Activated CD8-positive, alpha-beta memory T cell treated with anti-CD3 and anti-CD28 coated beads, Interleukin-2, amount 50 U/mL, for 1 hour (primary cell): ENCODE data around the gene ZNF518A.

Source experiments
- DNase-seq: peaks from one replicate; pipeline ENCODE4 v3.0.0-alpha.2; 2020; ENCODE audit errors: extremely low read depth

ZNF518A gene, protein sequence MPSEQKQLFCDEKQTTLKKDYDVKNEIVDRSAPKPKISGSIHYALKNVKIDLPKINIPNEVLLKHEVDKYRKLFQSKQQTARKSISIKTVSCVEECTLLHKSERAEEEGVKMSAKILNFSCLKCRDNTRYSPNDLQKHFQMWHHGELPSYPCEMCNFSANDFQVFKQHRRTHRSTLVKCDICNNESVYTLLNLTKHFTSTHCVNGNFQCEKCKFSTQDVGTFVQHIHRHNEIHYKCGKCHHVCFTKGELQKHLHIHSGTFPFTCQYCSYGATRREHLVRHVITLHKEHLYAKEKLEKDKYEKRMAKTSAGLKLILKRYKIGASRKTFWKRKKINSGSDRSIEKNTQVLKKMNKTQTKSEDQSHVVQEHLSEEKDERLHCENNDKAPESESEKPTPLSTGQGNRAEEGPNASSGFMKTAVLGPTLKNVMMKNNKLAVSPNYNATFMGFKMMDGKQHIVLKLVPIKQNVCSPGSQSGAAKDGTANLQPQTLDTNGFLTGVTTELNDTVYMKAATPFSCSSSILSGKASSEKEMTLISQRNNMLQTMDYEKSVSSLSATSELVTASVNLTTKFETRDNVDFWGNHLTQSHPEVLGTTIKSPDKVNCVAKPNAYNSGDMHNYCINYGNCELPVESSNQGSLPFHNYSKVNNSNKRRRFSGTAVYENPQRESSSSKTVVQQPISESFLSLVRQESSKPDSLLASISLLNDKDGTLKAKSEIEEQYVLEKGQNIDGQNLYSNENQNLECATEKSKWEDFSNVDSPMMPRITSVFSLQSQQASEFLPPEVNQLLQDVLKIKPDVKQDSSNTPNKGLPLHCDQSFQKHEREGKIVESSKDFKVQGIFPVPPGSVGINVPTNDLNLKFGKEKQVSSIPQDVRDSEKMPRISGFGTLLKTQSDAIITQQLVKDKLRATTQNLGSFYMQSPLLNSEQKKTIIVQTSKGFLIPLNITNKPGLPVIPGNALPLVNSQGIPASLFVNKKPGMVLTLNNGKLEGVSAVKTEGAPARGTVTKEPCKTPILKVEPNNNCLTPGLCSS (N-terminal part only)

DNA sequence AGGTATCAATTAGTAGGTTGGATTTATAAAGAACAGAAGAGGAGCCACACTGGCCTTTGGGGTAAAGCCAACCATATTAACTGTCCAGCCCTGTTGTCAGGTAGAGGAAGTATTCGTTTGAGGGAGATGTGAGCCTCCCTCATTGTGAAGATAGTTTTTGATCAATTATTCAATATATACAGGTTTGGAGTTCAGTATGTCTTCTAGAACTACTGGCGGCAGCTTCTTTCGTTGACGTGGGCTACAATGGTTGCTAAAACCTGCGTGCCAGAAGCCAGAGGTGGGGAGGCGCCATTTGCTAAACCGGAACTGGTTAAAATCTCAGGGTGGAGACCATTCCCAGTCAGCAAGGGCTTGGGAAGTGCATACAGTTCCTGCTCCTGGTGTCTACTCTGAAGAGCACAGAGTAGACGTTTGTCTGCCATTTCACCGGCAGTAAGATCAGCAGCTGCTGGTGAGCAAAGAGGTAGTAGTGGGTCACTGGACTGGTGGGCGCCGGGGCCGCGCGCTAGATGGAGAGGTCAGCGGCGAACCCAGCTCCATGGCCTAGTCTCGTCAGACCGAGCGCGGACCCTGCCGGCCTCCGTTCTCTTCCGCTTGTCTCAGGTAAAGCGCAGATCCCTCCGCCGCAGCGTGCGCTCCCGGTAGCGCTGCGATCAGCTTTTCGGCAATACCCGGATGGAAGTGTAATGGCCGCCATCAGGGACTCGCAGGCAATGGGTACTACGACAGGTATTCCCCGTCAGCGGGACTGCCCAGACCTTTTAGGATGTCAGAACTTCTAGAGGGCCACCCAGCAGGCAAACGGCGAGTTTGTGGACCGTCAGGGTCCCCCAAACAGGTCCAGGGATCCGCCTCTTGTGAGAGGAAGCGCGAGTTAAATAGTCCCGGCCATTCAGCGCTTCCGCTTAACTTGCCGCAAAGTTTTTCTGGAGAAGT lies at the start of gene ZNF518A:
TSS of gene ZNF518A (plus strand) at position 911 of the 939 bp plus-strand sequence. CDS start 26,026 bp downstream, outside the sequence.
- DNase-seq, result peak; percentile 85

DNA sequence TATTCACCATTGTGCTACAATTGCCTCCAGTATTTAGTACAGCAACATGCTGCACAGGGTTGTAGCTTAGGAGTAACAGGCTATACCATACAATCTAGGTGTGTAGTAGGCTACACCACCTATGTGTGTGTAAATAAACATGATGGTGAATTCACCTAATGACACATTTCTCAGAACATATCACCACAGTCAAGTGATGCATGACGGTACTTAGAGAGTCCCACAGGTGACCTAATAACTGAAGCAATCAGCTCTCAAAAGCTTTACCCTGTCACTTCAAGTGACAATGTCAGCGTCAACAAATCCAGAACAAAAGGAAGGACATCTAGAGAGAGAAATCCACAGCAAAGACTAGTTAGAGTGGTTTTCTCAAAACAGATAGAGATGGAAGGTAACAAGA lies 47.9 kb upstream of the ZNF518A start:
- no peak for DNase-seq

DNA sequence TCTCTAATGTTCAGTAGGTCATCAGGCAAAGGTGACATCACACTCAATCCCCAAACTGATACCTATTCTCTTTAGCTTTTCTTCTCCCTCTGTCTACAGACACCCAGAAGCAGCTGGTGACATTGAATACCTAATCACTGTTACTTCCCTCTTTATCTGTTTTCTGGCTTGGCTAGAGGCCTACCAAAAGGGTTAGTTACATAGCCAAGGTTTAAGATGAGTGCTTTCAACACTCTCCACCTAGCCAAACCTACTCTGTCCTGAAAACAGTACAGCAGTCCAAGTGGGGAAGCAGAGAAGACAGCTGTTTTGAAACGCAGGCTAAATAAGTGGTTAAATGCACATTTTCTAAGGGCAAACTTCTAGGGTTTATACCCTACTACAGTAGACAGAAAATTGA lies 47.3 kb upstream of the ZNF518A start:
- no peak for DNase-seq

DNA sequence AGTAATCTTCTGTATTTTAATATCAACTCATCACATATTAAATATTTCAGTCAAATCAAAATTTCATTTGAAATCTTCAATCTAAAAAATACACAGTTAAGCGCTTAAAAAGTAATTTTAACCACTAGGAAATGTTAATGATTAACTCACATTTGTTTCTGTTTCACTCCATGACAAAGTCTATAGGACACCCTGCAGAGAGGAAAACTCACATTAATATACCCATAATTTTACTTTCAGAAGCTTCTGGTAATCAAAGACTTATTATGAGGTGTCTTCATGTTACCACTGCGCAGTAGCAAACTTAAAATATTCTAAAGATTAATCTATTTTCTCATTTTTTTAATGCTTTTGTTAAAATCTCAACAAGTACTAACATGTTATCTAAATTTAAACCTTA lies 41.0 kb upstream of the ZNF518A start:
- DNase-seq, result no peak

DNA sequence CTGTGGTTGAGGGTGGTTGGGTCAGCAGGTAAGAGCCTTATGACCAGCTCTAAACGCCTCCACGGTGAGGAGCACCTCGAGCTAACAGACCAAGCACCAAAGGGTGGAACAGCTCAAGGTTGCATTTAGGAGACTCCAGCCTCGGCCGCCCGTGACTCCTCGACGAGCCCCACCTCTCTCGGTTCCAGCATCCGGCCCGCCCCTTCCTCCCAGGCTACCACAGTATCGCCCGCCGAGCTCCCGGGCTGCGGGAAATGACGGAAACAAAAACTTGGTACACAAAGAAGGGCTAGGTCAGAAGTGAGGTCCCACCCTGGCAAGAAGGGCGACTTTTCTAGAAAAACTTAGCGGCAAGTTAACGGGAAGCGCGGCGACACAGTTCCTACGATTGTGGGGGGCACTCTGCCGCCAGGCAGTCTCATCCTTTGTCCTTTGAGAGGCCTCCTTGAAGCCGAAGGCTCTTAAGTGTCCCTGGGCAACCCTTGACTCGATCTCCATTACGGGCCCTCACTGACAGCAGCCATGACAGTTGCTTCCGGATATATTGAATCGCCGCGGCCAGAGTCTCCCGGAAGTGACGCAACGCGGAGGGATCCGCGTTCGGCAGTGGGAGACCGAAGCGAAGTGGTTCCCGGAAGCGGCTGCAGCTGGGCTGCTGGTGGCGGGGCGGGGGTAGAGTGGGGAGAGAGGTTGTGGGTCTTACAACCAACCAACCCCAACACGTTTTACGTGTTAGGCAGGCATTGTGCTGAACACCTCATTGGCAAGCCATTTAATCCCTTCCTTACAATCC lies 40.2 kb upstream of the ZNF518A start:
- peak; percentile 78 for DNase-seq

DNA sequence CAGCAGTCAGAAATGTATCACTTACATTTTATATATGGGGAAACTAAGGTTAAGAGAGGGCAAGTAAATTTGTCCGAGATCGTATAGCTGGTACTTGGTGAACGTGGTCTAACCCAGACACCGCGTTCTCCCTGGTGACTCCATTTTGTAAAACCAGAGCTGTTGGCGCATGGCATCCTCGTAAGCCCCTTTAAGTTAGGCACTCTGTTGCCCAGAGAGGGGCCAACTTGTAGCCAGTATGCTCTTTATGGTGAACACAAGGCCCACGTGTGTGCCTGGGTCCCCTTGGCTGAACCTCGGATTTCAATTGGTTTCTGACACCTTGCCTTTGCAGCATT lies 39.7 kb upstream of the ZNF518A start:
- DNase-seq, result no peak

DNA sequence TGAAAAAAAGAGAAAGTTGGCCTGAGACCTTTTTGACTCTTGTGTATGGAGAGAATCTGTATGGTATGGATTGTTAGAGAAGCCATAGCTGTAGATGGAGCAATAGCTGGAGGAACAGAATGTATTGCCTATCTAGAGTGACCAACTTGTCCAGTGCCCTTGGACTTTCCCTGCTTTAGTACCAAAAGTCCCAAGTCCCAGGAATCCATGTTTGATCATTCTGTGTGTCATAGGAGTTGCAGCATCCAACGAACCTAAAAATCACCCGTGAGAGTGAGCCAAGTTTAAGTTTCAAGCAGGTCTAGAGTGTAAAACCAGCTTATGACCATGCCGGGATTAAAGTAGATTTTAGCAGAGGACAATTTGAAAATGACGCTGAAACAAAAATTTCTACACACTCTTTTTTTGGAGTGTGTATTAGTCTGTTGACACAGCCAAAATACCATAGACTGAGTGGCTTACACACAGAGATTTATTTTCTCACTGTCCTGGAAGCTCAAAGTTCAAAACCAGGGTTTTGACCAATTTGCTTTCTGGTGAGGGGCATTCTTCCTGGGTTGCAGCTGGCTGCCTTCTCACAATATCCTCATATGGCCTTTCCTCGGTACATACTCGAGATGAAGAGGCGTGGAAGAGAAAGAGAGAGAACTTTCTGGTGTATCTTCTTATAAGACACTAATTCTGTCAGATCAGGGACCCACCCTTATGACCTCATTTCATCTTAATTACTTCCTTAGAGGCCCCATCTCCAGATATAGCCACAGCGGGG lies 36.9 kb upstream of the ZNF518A start:
- DNase-seq, result no peak

DNA sequence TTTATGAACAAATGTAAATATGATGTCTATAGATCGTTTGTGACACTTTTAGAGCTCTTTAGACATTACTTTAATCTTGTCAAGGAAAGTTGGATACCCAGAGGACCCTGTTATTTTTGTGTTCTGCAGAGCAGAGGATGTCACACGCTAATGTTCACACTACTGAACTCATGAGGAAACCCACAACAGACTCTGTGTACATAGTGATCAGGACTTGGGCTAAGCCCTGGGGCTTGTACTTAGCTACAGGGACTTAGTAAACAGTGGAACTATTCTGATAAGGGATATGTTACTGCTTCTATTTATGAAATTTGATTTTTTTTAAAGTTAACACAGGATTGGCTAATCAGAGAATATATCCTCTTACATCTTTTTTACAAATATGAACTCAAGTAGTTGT lies 36.1 kb upstream of the ZNF518A start:
- DNase-seq, result no peak

DNA sequence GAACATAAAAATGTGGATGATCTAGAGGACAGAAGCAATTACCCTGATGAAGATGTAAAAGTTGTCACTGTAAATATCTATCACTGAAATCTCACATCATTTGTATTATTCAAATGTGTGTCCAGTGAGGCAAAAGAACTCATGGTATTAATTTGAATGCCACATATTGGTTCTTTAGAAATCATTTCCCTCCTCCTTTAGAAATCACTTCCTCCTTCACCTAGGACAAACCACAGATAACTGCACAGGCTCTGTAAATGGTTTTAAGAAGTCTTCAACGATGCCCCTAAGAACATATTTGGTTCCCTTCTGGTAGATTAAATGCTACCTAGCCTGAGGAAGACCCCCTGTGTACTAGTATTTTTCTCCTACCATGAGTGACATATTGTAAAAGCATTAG lies 33.1 kb upstream of the ZNF518A start:
- no peak for DNase-seq

DNA sequence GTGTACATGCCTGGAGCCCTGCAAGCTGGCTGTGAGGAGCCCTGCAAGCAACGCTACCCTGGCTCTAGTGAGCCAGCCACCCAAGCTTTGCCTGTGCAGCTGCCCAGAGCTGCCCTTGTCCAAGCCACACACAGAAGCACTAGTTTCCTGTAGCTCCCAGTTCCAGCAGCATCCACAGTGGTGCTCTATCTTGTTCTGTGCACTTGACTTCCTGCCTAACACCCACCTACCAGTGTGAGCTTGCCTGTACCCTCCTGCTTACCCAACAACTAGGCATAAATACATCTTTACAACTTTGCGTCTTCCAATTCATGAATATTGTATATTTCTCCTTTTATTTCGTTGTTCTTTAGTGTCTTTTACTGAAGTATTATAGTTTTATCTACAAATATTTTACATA lies 32.2 kb upstream of the ZNF518A start:
- DNase-seq, result no peak

DNA sequence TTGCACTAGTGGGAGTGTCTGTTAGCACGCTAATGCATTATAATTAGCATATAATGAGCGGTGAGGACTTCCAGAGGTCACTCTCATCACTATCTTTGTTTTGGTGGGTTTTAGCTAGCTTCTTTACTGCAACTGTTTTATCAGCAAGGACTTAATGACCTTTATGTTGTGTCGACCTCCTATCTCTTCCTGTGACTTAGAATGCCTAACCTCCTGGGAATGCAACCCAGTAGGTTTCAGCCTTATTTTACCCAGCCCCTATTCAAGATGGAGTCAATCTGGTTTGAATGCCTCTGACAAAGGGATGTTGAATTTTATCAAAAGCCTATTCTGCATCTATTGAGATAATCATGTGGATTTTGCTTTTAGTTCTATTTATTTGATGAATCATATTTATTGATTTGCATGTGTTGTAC lies 22.5 kb upstream of the ZNF518A start:
- DNase-seq, result no peak

DNA sequence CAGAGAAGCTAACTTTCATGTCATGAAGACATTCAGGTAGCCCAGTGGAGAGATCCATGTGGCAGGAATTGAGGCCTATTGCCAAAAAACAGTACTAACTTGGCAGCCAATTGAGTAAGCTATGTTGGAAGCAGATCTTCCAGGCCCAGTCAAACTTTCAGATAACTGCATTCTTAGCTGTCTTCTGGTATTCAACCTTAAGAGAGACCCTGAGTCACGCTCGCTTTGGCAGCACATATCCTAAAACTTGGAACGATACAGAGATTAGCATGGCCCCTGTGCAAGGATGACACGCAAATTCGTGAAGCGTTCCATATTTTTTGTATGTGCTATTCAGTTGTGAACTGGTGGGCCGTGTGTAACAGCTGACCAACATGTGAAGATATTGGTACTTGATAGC lies 17.6 kb upstream of the ZNF518A start:
- no peak for DNase-seq

DNA sequence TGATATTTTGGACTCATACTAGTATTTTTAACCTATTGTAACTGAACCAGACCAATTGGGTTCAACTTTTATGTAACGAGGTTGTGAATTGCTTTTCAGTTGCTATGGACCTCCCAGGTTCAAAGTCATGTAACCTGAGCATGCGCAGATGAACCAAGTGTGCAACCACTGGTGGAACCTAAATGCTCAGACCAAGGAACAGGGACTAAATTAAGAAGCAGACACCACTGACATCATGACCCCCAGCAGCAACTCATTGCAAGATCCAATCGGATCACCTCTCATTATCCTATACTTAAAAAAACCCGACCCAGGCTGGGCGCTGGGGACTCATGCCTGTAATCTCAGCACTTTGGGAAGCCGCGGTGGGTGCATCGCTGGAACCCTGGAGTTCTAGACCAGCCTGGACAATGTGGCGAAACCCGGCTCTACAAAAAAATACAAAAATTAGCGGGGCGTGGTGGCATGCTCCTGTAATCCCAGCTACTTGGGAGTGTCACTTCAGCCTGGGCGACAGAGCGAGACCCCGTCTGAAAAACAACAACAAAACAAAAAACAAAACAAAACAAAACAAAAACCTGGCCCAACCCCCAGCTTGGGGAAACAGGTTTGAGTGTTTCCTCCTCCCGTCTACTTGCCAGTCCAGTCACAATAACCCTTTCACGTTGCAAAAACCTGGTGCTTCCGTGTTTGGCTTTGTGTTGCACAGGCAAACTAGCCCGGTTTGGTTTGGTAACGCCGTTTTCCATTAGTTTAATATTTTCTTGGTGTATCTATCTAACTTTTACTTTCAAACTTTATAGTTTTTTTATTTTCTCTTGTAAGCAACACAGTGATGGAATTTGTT lies 11.3 kb upstream of the ZNF518A start:
- no peak for DNase-seq

DNA sequence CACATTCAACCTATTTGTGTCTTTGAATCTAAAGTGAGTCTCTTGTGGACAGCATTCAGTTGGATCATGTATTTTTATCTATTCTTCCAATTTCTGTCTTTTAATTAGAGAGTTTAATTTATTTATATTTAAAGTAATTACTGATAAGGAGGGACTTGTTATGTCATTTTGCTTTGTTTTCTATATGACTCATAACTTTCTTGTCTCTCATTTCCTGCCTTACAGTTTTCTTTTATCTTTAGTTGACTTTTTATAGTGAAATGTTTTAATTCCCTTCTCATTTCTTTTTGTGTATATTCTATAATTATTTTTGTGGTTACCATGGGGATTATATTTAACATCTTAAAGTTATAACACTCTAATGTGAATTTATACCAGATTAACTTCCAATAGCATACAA lies 7.3 kb upstream of the ZNF518A start:
- no peak for DNase-seq

DNA sequence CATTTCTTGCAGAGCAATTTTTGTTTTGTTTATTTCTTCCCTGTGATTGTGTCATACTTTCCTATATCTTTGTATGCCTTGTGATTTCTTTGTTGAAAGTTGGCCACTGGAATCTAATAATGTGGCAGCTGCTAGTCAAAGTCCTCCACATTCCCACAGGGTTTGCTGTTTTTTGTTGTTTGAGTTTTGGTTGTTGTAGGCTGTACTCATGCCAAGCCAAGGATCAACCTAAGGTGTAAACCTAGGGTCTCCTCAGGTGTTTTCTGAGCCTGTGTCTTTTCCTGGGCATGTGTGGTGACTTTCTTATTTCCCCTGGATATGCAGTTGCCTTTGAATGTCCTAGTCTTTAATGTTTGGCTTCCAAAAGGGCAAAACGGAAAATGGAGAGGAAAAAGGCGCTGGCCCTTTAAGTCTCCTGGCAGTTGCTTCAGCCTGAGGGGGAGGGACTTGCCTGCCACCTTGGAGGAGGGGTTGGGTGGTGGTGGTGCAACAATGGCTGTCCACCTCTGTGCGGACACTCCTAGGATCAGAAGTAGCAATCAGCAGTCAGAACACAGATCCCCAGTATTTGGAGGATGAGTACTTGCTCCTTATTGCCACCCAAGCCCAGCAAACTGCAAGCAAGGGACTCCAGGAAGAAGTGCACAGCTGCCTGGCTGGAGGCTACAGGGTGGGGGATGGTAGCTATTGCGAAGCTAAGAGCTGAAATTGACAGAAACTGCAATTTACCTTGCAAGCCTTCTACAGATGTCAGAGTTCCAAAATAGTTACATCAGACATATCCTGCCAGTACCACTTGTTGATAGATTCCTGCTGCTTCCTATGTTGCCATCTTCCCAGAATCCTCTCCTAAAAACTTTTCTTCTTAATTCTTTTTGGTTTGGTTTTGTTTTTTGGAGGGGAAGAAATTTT lies 5.6 kb upstream of the ZNF518A start:
- no peak for DNase-seq

DNA sequence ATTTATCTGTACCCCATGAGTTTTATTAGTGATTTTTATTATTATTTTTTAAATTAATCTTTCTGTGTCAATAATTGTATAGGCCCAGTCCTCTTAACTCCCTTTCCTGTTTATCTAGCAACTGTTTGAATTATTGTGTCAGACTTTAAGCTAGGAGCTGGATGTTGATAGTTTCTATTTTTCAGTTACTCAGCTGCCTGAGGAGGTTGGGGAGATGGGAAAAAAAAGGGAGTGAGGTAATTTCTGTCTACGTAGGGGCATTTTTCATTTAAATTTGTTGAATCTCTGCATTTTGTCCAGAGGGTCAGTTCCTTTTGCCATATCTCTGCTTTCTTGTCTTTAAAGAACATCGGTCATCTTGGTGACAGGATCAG lies 5.0 kb upstream of the ZNF518A start:
- DNase-seq, result no peak

DNA sequence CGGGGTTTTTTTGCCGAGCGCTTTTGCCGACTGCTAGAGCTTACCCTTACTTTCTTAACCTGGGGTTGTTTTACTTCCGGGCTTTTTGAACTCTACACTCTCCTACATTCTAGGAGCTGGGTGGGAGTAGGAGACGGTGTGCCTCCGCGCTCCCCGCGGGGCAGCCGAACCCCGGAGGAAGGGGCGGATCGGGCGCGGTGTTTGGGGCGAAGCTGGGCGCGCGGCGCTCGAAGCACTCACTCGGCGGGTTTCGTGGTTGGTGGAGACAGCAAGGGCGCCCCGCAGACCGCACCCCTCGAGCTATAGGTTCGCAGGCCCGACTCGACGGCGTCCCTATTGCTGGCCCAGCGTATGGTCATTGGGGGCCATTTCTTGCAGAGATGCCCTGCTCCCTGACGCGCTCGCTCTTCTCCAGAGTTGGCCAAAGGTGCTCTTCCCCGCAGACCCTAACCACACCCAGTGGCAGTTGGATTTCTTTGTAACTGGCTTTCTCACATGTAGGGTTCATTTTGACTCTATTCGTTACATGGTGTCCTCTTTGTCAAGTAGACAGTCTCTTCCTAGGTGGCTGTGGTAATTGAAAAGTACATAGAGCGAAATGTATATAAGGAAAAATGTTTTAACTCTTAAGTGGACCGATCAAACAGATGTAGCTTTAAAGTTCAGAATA lies 364 bp downstream of the ZNF518A start:
- no peak for DNase-seq

DNA sequence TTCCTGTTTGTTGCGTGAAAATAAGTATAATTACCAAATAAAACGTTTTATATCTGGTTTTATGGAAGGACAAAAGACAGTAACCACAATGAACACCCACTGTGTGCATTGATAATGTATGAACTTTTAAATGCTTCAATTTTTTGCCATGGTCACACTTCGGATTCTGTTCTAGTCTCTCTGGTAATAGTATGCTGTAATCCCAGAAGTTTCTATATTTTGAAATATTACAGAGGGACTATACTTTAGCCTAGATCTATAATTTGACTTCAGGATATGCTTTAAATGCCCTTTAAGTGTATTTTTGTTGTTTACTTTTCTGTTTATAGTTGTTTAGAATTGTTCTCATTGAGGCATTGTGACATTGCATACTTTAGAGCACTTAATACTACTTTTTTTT lies 1.5 kb downstream of the ZNF518A start:
- no peak for DNase-seq
